K562 (cell line): ENCODE results near the gene MUCL1. TPM values are rescaled to one million over a fixed set of nuclear protein-coding genes. Genes with fewer than 3 reads are reported as not detected.

Experiments used
- ATAC-seq: fragments of 200-7000 bp; cut with Tn5 transposase; 3 replicates; pipeline ENCODE4 v1.9.1; 2020; ENCODE audit warnings: moderate library complexity
- BruUV-seq: library from RNA; stranded (reverse); fragments of 400-500 nt; replicated peaks from 2 replicates; lab custom pipeline; 2021; lab: Mats Ljungman, UMichigan
- CTCF ChIA-PET: fragments of 300-600 bp; formaldehyde crosslinking; extraction: SDS; loops from one replicate; lab custom pipeline; 2021; ENCODE audit warnings: low intra/inter-chr PET ratio; lab: Yijun Ruan, JAX
- POLR2A ChIA-PET: fragments of 300-600, 350-650 bp; sonication (Branson Sonifier 250); formaldehyde crosslinking; extraction: SDS; loops from one replicate; lab custom pipeline; 2021; ENCODE audit warnings: antibody characterized with exemption, inconsistent platforms; lab: Yijun Ruan, JAX
- DNase-seq, 4 experiments: peaks; one replicate each; pipeline versions ENCODE4 v3.0.0 to v3.0.0-alpha.2; 2011 to 2018; ENCODE audit warnings: low spot score in 3 of 4, mixed read lengths in 3 of 4; ENCODE audit errors: extremely low read depth in 1 of 4
- FAIRE-seq: peaks from 2 replicates; lab custom pipeline; 2011; peaks lifted over from hg19 to GRCh38; lab: Jason Lieb, UNC
- H2AFZ ChIP-seq: 2 replicates; pipeline ENCODE4 v1.6.0; 2011; ENCODE audit warnings: low read depth, low read length, control low read depth, inconsistent platforms
- H3K27ac ChIP-seq: fragments of 200-600 bp; 3 replicates; pipeline ENCODE4 v1.8.0; 2011; ENCODE audit warnings: low read depth, mild to moderate bottlenecking, control low read depth, inconsistent platforms, low read length, moderate library complexity, mixed read lengths; ENCODE audit errors: extremely low read depth
- H3K27me3 ChIP-seq, 2 experiments: fragments of 300-600 bp in 1 of 2; 2 replicates in 1 of 2; 3 replicates in 1 of 2; pipeline versions ENCODE4 v1.6.0 to v1.8.0; 2011; ENCODE audit warnings: inconsistent platforms in 2 of 2, low read length in 2 of 2, mild to moderate bottlenecking in 1 of 2, mixed read lengths in 1 of 2, moderate library complexity in 1 of 2; ENCODE audit not compliant: control insufficient read depth in 2 of 2, insufficient read depth in 2 of 2
- H3K36me3 ChIP-seq: fragments of 300-600 bp; 3 replicates; pipeline ENCODE4 v1.8.0; 2011; ENCODE audit warnings: mild to moderate bottlenecking, low read length, inconsistent platforms; ENCODE audit not compliant: control insufficient read depth, insufficient read depth
- H3K4me1 ChIP-seq, 2 experiments: fragments of 200-600 bp in 1 of 2; replicated peaks in 1 of 2; 2 replicates in 1 of 2; 3 replicates in 1 of 2; pipeline versions ENCODE4 v1.5.1 to v1.8.0; 2011; ENCODE audit warnings: inconsistent platforms in 2 of 2, low read length in 2 of 2, mild to moderate bottlenecking in 1 of 2, mixed read lengths in 1 of 2, moderate library complexity in 1 of 2; ENCODE audit not compliant: control insufficient read depth in 2 of 2, insufficient read depth in 2 of 2
- H3K4me2 ChIP-seq: 2 replicates; pipeline ENCODE4 v1.6.1; 2011; ENCODE audit warnings: low read length, control low read depth, inconsistent platforms, mixed read lengths; ENCODE audit not compliant: insufficient read depth
- H3K4me3 ChIP-seq: fragments of 200-600 bp; sonication (generic), shearing (Covaris generic); 2 replicates; pipeline ENCODE4 v1.5.1; 2016; ENCODE audit warnings: control low read depth, inconsistent platforms
- H3K79me2 ChIP-seq: fragments of 200-600 bp; 3 replicates; pipeline ENCODE4 v1.8.0; 2011; ENCODE audit warnings: low read length, inconsistent platforms; ENCODE audit not compliant: control insufficient read depth, insufficient read depth
- H3K9ac ChIP-seq, 2 experiments: 2 replicates each; pipeline versions ENCODE4 v1.6.0 to v1.6.1; 2011; ENCODE audit warnings: low read depth in 2 of 2, low read length in 2 of 2, control low read depth in 1 of 2, inconsistent platforms in 1 of 2, mild to moderate bottlenecking in 1 of 2, mixed read lengths in 1 of 2; ENCODE audit not compliant: insufficient read depth in 1 of 2
- H3K9me1 ChIP-seq: one replicate; pipeline ENCODE4 v1.6.0; 2011; ENCODE audit warnings: inconsistent platforms, mild to moderate bottlenecking, low read length, moderate library complexity; ENCODE audit not compliant: control insufficient read depth, insufficient read depth
- H3K9me3 ChIP-seq: replicated peaks from 2 replicates; pipeline ENCODE4 v1.5.1; 2011; ENCODE audit warnings: low read depth, low read length, inconsistent platforms; ENCODE audit not compliant: control insufficient read depth, insufficient read depth
- H4K20me1 ChIP-seq: replicated peaks from 2 replicates; pipeline ENCODE4 v1.6.1; 2011; ENCODE audit warnings: low read length, inconsistent platforms, mixed read lengths; ENCODE audit not compliant: control insufficient read depth, insufficient read depth
- EWSR1 ChIP-seq: fragments of 450-650 bp; IDR thresholded peaks from 2 replicates; pipeline ENCODE4 v1.6.1; 2018; ENCODE audit warnings: borderline replicate concordance, mild to moderate bottlenecking, low read depth, moderate library complexity; ENCODE audit not compliant: partially characterized antibody
- FOXJ2 ChIP-seq: fragments of 200-800 bp; sonication (Bioruptor generic); IDR thresholded peaks from 2 replicates; pipeline ENCODE4 v1.6.1; 2016; ENCODE audit warnings: missing genetic modification characterization, missing compliant biosample characterization
- FOXO4 ChIP-seq: fragments of 450-650 bp; formaldehyde crosslinking; IDR thresholded peaks from 2 replicates; pipeline ENCODE4 v1.4.0; 2020; ENCODE audit warnings: mild to moderate bottlenecking, moderate library complexity
- LEF1 ChIP-seq: fragments of 450-650 bp; IDR thresholded peaks from 2 replicates; pipeline ENCODE4 v1.6.1; 2016; ENCODE audit warnings: mild to moderate bottlenecking
- POLR2A ChIP-seq: fragments of 450-650 bp; conservative IDR thresholded peaks from 2 replicates; pipeline ENCODE4 v1.6.1; 2016
- PPARD ChIP-seq: fragments of 250-450 bp; sonication (Bioruptor Pico); IDR thresholded peaks from 2 replicates; pipeline ENCODE4 v1.8.0; 2022; ENCODE audit warnings: inconsistent platforms, mild to moderate bottlenecking, moderate library complexity
- SNIP1 ChIP-seq: fragments of 450-650 bp; IDR thresholded peaks from 2 replicates; pipeline ENCODE4 v1.7.1; 2017; ENCODE audit warnings: low read depth, mild to moderate bottlenecking
- ZBTB5 ChIP-seq: fragments of 450-650 bp; IDR thresholded peaks from 2 replicates; pipeline ENCODE4 v1.6.1; 2017; ENCODE audit warnings: antibody characterized with exemption
- ZNF165 ChIP-seq: fragments of 250-450 bp; sonication (Bioruptor Pico); IDR thresholded peaks from 2 replicates; pipeline ENCODE4 v1.4.0; 2020; ENCODE audit warnings: borderline replicate concordance
- ZNF282 ChIP-seq: sonication (generic); formaldehyde crosslinking; IDR thresholded peaks from 2 replicates; pipeline ENCODE4 v1.8.1; 2023; ENCODE audit warnings: missing genetic modification reagents
- ZNF707 ChIP-seq: fragments of 250-450 bp; sonication (Bioruptor Pico); conservative IDR thresholded peaks from 2 replicates; pipeline ENCODE4 v1.8.0; 2022; ENCODE audit warnings: inconsistent platforms, mild to moderate bottlenecking, moderate library complexity
- ZNF740 ChIP-seq, 3 experiments: fragments of 200-800 bp in 1 of 3; sonication (Bioruptor generic) in 1 of 3; sonication (generic) in 1 of 3; formaldehyde crosslinking in 1 of 3; IDR thresholded peaks; 2 replicates each; pipeline versions ENCODE4 v1.6.1 to v1.8.0; 2016 to 2022; ENCODE audit warnings: mild to moderate bottlenecking in 2 of 3, missing compliant biosample characterization in 2 of 3, missing genetic modification characterization in 2 of 3, missing genetic modification reagents in 1 of 3
- ZNF77 ChIP-seq: fragments of 250-450 bp; sonication (Bioruptor Pico); IDR thresholded peaks from 2 replicates; pipeline ENCODE4 v1.5.0; 2020
- ZNF780A ChIP-seq: fragments of 250-450 bp; sonication (Bioruptor Pico); IDR thresholded peaks from 2 replicates; pipeline ENCODE4 v1.5.0; 2021; ENCODE audit warnings: mild to moderate bottlenecking
- WGBS: fragments of 100-300 bp; shearing (Covaris generic); methylation state at CpG from one replicate; pipeline ENCODE4 v1.1.6; 2016; ENCODE audit warnings: low coverage, mixed read lengths; ENCODE audit not compliant: insufficient coverage; ENCODE audit errors: missing lambda C conversion rate; 5-methylcytosine and 5-hydroxymethylcytosine counted together
- in situ Hi-C: fragments of 300-500 bp; cut with MboI; formaldehyde crosslinking; loops from 4 replicates; pipeline ENCODE4 v1.15.0; 2018; ENCODE audit warnings: inconsistent platforms, mixed read lengths
- intact Hi-C: fragments of 100-400 bp; cut with micrococcal nuclease; formaldehyde crosslinking; loops from 2 replicates; pipeline ENCODE4 v1.14.2; 2022
- polyA plus RNA-seq, 8 experiments: library from polyadenylated mRNA; depleted of rRNA in 4 of 8; stranded (reverse) in 5 of 8; unstranded in 3 of 8; fragments of >200 nt; fragmentation: Nextera tagmentation in 2 of 8; fragmentation: Illumina TruSeq in 1 of 8; extraction: Ambion mirVana in 2 of 8; extraction: Trizol in 1 of 8; gene quantifications; 2 replicates each; pipeline versions ENCODE4 v1.2.1 to v1.2.3, GENCODE V29; 2011 to 2014; ENCODE audit warnings: inconsistent platforms in 1 of 8, missing spikeins in 1 of 8
- total RNA-seq, 7 experiments: library from RNA; depleted of rRNA in 6 of 7; stranded (reverse); fragments of >200 nt in 6 of 7; fragmentation: Illumina TruSeq in 2 of 7; extraction: Trizol in 2 of 7; gene quantifications; 2 replicates each; pipeline versions ENCODE4 v1.2.1 to v1.2.3, GENCODE V29; 2011 to 2021; ENCODE audit warnings: low replicate concordance in 1 of 7

The MUCL1 gene
- total and polyA plus RNA-seq, 9 of the 15 experiments (the other 6 are each of a cell fraction or from before 2014, with no cell fraction given): not detected

- H3K4me3 ChIP-seq: no peak overlapping the region
- intact Hi-C loops: no loop called here
- H3K79me2 ChIP-seq: no peaks in the 10 kb centered on the region
- FAIRE-seq (no peak), DNase-seq (no peak), ATAC-seq (no peak)
- no TSS peak for BruUV-seq
- H3K4me1 ChIP-seq: no peaks in the 10 kb centered on the region
- H3K27ac ChIP-seq: no peak overlapping the region
- in situ Hi-C loops: no loop called here
- no peaks in the 10 kb centered on the region for H3K9me1 ChIP-seq
- WGBS: 0% methylated on average over 4 of the region's 4 CpGs
- TF ChIP-seq POLR2A (no peak), SNIP1 (no peak), ZNF707 (CRISPR knock-in tag) (no peak), PPARD (CRISPR knock-in tag) (no peak), ZBTB5 (no peak), ZNF740 (CRISPR knock-in tag; IDR thresholded peaks at IDR 0.05) (no peak), ZNF740 (tag; IDR thresholded peaks at IDR 0.05) (no peak), FOXJ2 (tag) (no peak), ZNF780A (no peak), ZNF165 (CRISPR knock-in tag) (no peak), ZNF282 (CRISPR knock-in tag) (no peak), FOXO4 (CRISPR knock-in tag) (no peak), ZNF77 (no peak), EWSR1 (no peak), LEF1 (no peak)
- H3K9me3 ChIP-seq: no peaks in the 10 kb centered on the region
- H3K27me3 ChIP-seq: no peaks in the 10 kb centered on the region; a peak in 1 of 5 replicates
- H4K20me1 ChIP-seq: no peaks in the 10 kb centered on the region
- H3K36me3 ChIP-seq: no peaks in the 10 kb centered on the region
- no peak overlapping the region for H2AFZ ChIP-seq
- CTCF ChIA-PET: no interaction called here
- H3K4me2 ChIP-seq: no peak overlapping the region
- no peak overlapping the region for H3K9ac ChIP-seq
- POLR2A ChIA-PET: interaction anchor here (0.5 kb wide), 1 partner anchor 944 kb away, joined by 3 read pairs; no protein-coding TSS in a partner anchor
Observed at GRCh38 chr12:54859502-54859901, 5.2 kb downstream of the MUCL1 start.
